ENCODE measurements around the gene SAP30BP. TPM values are rescaled to one million over a fixed set of nuclear protein-coding genes. Genes with fewer than 3 reads are reported as not detected.

The SAP30BP gene
- total and polyA plus RNA-seq, 2 of the 8 experiments (the other 6 are each of a cell fraction or from before 2014, with no cell fraction given): 63.3 to 79.9 TPM

DNA sequence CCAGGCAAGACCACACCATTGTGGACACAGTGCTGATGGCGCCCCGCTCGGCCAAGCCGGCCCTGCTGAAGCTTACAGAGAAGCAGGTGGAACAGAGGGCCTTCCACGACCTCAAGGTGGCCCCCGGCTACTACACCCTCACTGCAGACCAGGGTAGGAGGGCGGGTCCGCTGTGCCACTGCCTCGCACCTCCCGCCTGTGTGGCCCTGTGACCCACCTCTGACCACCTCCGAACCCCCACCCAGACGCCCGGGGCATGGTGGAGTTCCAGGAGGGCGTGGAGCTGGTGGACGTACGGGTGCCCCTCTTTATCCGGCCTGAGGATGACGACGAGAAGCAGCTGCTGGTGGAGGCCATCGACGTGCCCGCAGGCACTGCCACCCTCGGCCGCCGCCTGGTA, 75.2 kb downstream of the SAP30BP start:
- no peaks in the 10 kb centered on the region for H3K4me1 ChIP-seq (replicated peaks in 1 of 4; ENCODE audit: control insufficient read depth in 3 of 4, insufficient read depth in 4 of 4, low read length in 3 of 4)
- H3K27ac ChIP-seq (ENCODE audit: low read depth, low read length): no peak overlapping the region
- FAIRE-seq (no peak), DNase-seq (ENCODE audit: low read depth in 1 of 2, low spot score in 2 of 2) (no peak)
- no peak overlapping the region for H2BK5ac ChIP-seq (ENCODE audit: low read depth, low read length)
- no peak overlapping the region for H3K9ac ChIP-seq (replicated peaks in 1 of 4; ENCODE audit: extremely low read depth in 1 of 4, low read depth in 3 of 4, low read length in 3 of 4)
- peaks cover 0 to 2% of the 10 kb centered on the region in 2 experiments for H4K20me1 ChIP-seq (replicated peaks in 1 of 2; ENCODE audit: control insufficient read depth in 1 of 2, insufficient read depth in 2 of 2, low read length in 2 of 2)
- no peak overlapping the region for H3K4me3 ChIP-seq (ENCODE audit: extremely low read depth in 1 of 4, insufficient read depth in 2 of 4, low read depth in 3 of 4, low read length in 4 of 4)
- no peaks in the 10 kb centered on the region for H3K79me1 ChIP-seq (ENCODE audit: low read depth, low read length)
- H3K79me2 ChIP-seq (ENCODE audit: control insufficient read depth in 1 of 2, insufficient read depth in 2 of 2, low read length in 2 of 2): no peaks in the 10 kb centered on the region
- no peak overlapping the region for H2BK120ac ChIP-seq (replicated peaks; ENCODE audit: low read depth, low read length)
- H4K91ac ChIP-seq (replicated peaks; ENCODE audit: insufficient read length, low read length): no peak overlapping the region
- 94% methylated on average over 25 of the region's 25 CpGs; no CpG with 5 or more reads in 1 of the 2 experiments for WGBS, 2 experiments (ENCODE audit: extremely low coverage in 1 of 2, insufficient coverage in 1 of 2, insufficient read length in 1 of 2, insufficient replicate concordance in 2 of 2, low coverage in 1 of 2, low lambda C conversion rate in 2 of 2, missing lambda C conversion rate in 1 of 2)
- no peak overlapping the region for H2AK5ac ChIP-seq (ENCODE audit: low read depth, low read length)
- peak overlapping the region; percentile 79 for H4K8ac ChIP-seq (ENCODE audit: extremely low read depth, insufficient read depth, low read length)
- no peak overlapping the region for H3K18ac ChIP-seq (ENCODE audit: extremely low read depth, low read length)
- no peak overlapping the region for H3K14ac ChIP-seq (ENCODE audit: insufficient read length)
- ChIA-PET POLR2A (ENCODE audit: partially characterized antibody) (interaction anchor here (0.6 to 1.7 kb wide), 2 partner anchors 11 to 38 kb away, joined by 3 read pairs; no protein-coding TSS in a partner anchor), CTCF (ENCODE audit: partially characterized antibody) (interaction anchor here (0.6 to 12.3 kb wide), 10 partner anchors 11 to 536 kb away, joined by 3 to 312 read pairs (median 4); partner anchors contain the start of gene SMIM5)
- H3K27me3 ChIP-seq (replicated peaks in 1 of 4; ENCODE audit: control insufficient read depth in 3 of 4, extremely low read depth in 1 of 4, insufficient read depth in 3 of 4, low read length in 3 of 4): no peaks in the 10 kb centered on the region
- no peak overlapping the region for H3K4ac ChIP-seq (replicated peaks; ENCODE audit: insufficient read length, low read depth, low read length)
- no peak overlapping the region for H2BK12ac ChIP-seq (ENCODE audit: low read depth, low read length)
- H3K9me3 ChIP-seq (ENCODE audit: insufficient read depth in 2 of 2, low read depth in 1 of 2, low read length in 1 of 2): no peaks in the 10 kb centered on the region
- H3K23ac ChIP-seq (ENCODE audit: insufficient read length): no peak overlapping the region
- no peak overlapping the region for H3K4me2 ChIP-seq (ENCODE audit: insufficient read depth in 1 of 2, low read depth in 2 of 2, low read length in 2 of 2)
- no peak overlapping the region for H2AFZ ChIP-seq (ENCODE audit: low read length)
- H3K56ac ChIP-seq (replicated peaks; ENCODE audit: insufficient read length, low read depth, low read length): no peak overlapping the region
- no peaks in the 10 kb centered on the region for H3K23me2 ChIP-seq (ENCODE audit: low read depth, low read length)
- H4K5ac ChIP-seq (ENCODE audit: insufficient read length, low read depth, low read length): no peak overlapping the region
- H3K36me3 ChIP-seq (ENCODE audit: control insufficient read depth in 2 of 4, insufficient read depth in 4 of 4, low read length in 3 of 4): no peaks in the 10 kb centered on the region
- H2BK15ac ChIP-seq (ENCODE audit: low read length): no peak overlapping the region
- H2BK20ac ChIP-seq (ENCODE audit: low read length): no peak overlapping the region
- no peak for TF ChIP-seq CHD2 (IDR thresholded peaks at IDR 0.05; ENCODE audit: low read length)
- no peak for TF ChIP-seq JUND (IDR thresholded peaks at IDR 0.05; ENCODE audit: low read length)
- no peak for TF ChIP-seq SUZ12 (IDR thresholded peaks at IDR 0.05; ENCODE audit: low read length)
- TF ChIP-seq KDM4A (IDR thresholded peaks at IDR 0.05; ENCODE audit: low read depth, low read length, severe bottlenecking): no peak
- TF ChIP-seq BCL11A (IDR thresholded peaks at IDR 0.05; ENCODE audit: low read depth in 2 of 2, low read length in 2 of 2): no peak
- TF ChIP-seq CBX8 (IDR thresholded peaks at IDR 0.05; ENCODE audit: borderline replicate concordance, low read depth, low read length): no peak
- TF ChIP-seq CEBPB (IDR thresholded peaks at IDR 0.05; ENCODE audit: low read depth, low read length): no peak
- TF ChIP-seq KDM5A (IDR thresholded peaks at IDR 0.05; ENCODE audit: low read length): no peak
- TF ChIP-seq BRCA1 (IDR thresholded peaks at IDR 0.05; ENCODE audit: low read depth, low read length): no peak
- TF ChIP-seq EZH2 (IDR thresholded peaks at IDR 0.05; ENCODE audit: low read depth, low read length, severe bottlenecking): no peak
- TF ChIP-seq, protein P1, sequence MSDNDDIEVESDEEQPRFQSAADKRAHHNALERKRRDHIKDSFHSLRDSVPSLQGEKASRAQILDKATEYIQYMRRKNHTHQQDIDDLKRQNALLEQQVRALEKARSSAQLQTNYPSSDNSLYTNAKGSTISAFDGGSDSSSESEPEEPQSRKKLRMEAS (IDR thresholded peaks at IDR 0.05): no peak
- no peak for TF ChIP-seq SIN3A (conservative IDR thresholded peaks at IDR 0.05 in 1 of 2, IDR thresholded peaks at IDR 0.05 in 1 of 2; ENCODE audit: low read depth in 1 of 2, low read length in 2 of 2)
- TF ChIP-seq, protein P2, sequence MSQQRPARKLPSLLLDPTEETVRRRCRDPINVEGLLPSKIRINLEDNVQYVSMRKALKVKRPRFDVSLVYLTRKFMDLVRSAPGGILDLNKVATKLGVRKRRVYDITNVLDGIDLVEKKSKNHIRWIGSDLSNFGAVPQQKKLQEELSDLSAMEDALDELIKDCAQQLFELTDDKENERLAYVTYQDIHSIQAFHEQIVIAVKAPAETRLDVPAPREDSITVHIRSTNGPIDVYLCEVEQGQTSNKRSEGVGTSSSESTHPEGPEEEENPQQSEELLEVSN (IDR thresholded peaks at IDR 0.05): no peak
- TF ChIP-seq PHF8 (conservative IDR thresholded peaks at IDR 0.05; ENCODE audit: low read depth, low read length): no peak

All from H1 (cell line).